Measurements from ENCODE around the gene CCDC167.
A peak's percentile ranks its signal among the peaks of the same experiment; 100 is the strongest.

CCDC167 gene

DNA sequence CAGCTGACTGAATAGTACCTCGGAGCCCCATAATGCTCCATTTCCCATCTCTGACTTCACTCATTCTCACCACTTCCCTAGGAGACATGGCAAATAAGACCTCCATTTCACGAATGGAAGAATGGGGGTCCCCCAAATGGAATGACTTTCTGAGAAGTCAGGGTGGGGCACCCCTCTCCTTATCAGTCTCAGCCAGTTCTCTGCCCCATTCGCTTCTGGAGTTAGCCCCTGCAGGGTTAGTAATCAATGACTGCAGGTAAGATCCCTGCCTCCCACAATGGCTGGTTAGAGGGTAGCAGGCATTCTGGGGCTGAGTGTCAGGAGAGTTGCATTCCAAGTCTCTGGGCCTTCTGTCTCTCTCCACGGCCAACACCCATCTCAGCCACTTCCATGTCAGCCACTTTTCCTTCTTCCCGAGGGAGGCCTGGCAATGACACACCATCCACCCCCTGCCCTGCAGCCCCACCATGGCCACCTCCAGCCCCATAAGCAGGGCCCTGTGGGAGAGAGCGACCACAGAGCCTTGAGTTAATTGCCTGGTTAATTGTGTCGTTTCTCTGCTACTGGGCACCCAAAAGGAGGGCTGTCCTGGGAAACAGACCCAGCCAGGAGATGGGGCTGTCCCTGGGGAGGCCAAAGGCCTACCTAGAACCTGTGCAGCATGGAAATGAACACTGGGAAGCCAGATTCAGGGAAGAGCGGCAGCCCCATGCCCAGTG, 13.4 kb downstream of the CCDC167 start:
- no peak for DNase-seq

DNA sequence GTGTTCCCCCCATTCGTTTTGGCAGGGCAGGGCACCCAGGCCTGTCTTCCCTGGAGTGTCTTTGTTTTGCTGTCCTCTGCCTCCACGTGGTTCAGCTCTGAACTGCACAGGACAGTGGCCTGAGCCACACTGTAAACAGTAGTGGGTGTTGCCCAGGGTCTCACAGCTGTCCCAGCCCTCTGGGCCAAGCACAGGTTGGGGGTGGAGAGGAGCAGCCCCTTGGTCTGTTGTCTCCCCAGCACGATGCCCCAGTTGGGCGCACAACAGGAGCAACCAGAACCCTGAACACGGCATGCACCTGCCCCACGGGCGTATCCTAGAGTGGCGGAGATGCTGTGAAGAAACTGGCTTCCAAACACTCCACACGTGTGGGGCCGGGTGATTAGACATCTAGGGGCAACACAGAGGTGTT, 14.4 kb downstream of the CCDC167 start:
- DNase-seq, result no peak

DNA sequence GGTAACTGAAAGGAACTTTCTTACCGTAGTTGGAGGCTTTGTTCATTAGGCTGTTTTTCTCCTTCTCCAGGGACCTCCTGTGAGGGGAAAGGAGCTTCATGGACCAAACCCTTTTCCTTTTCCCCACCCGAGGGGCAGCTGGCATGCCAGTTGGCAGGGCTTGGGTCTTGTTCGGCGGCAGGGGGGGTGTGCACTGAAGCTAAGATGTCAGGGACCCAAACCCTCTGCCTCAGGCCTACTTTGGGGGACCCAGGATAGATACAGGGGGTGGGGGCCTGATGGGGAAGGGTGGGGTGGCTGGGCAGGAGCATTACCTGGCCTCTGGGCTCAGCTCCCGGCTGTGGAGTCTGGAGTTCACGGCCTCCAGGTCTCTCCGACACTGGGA, 14.9 kb downstream of the CCDC167 start:
- DNase-seq, result no peak

DNA sequence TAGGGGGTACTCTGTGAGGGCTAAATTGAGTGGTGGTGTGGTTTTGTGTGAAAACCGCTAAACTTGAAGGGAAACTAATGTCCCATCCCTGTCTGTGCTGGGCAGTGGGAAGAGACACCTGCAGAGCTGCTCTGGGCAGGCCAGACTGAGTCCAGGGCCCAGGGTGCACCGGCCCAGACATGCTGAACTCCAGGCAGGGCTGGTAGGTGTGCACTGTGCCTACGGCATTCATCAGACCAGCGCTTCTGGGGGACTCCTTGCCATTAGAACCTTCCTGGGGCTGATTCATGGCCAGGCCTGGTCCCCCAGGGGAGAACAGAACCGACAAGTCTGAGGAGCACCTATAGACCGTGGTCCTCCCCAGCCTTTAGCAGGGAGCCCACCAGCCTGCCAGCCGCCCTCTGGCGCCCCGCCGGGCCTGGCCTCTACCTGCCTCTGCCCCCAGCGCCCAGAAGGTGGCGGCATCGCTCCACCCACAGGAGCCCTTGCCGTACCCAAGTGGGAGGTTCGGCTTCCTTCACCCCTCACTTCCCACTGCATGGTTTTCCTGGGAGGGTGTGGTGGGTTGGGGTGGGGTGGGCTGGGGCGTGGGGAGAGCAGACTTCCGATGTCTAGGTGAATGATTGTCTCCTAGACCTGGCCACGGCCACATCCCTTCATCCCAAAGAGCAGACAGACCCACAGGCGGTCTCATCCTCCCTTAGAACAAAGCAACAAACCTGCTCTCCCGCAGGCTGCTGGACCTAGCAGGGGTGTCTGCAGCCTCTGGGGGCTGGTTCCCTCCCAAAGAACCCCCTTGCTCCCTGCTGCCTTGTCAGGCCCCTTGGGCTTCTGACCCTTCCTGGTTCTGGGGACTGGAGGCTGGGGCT, 15.5 kb downstream of the CCDC167 start:
- DNase-seq, result peak; percentile 77

DNA sequence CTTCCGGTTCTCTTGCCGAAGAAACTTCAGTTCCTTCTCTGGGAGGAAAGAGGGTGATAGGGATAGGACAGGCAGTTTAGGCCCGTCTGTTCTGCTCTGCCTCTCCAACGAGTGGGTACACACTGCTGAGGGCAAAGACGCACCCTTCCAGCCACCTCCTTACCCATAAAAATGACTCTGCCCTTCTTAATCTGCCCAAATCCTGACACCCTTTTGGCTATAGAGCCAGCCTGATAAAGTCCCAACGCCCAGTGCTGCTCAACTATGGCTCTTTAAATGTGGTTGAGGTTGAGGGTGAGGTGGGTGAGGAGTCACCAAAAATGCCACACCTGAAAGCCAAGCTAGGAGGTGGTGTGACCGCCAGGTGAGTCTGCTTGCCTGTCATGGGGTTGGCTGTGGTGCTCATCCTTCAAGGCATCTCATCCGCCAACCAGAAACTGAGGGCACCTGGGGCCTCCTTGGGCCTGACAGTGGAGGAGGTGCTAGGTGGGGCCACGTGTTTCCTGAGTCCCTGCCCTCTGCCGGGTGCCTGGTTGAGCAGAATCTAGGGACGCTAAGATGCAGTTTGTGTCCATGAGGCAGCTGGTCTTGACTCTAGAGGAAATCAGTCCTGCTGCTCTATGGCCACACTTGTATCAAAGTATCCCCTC, 16.3 kb downstream of the CCDC167 start:
- DNase-seq, result no peak

DNA sequence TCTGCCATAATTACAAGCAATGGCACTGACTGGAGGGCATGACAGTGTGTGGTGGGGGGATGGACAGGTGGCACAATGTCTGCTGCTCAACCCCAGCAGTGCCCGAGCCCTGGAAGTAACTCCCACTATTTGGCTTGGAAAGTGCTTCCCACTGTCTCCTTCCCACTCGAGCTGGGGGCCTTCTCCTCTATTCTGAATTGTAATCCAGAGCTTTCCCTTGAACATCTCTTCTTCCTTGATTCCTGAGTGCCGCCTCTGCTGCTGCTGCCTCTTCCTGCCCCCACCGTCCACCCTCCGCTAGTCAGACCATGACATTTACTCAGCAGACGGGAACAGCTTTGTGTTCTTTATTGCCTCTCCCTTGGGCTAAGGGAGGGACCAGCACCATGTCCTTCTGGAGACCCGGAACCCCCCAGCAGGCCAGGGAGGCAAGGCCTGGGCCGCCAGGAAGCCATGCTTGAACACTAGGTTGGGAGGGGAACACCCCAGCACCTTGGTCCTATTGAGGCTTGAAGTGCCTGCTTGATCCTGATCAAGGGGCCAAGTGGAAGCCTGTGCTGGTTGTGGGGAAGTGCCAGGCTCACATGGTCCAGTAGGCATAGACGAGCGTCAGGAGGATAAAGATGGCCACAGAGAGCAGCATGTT, 17.0 kb downstream of the CCDC167 start:
- DNase-seq, result no peak

DNA sequence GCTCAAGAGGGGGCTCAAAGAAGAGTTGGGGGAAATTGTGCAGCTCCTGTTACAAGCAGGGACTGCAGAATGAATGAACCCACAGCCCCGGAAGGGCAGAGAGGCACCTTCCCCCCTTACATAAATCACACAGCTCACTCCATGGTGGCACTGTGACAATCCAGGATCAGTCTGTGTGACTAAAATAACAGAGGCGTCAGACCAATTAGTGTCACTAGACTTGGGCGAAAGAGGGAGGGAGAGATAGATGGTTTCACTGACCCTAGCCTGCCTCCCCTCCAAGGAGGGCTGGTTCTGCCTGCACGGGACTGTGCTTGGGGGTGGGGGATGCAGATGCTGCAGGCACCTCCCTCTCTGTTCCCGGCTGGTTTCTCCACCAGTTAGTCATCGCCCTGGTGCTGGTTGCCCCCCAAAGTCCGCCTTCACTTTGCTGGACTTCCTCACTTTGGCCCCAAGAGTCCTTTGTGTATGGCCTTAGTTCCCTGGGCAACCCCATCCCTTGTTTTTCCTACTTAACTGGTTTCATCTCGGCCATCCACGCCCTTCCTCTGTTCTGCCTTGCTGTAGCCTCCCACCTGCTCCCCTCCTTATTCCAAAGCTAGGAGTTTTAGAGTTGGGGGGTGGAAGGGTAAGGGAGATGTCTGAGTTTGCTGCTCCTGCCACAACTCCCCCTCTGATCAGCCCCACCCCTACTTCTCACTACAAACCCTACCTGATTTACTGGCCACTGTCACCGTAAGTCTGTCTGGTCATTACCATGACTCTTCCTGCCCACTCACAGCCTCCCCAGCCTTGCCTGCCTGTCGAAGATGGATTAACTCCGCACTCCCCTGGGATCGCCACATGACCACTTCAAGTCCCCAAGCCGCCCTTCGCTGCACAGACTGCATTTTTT, 17.7 kb downstream of the CCDC167 start:
- DNase-seq, result no peak

DNA sequence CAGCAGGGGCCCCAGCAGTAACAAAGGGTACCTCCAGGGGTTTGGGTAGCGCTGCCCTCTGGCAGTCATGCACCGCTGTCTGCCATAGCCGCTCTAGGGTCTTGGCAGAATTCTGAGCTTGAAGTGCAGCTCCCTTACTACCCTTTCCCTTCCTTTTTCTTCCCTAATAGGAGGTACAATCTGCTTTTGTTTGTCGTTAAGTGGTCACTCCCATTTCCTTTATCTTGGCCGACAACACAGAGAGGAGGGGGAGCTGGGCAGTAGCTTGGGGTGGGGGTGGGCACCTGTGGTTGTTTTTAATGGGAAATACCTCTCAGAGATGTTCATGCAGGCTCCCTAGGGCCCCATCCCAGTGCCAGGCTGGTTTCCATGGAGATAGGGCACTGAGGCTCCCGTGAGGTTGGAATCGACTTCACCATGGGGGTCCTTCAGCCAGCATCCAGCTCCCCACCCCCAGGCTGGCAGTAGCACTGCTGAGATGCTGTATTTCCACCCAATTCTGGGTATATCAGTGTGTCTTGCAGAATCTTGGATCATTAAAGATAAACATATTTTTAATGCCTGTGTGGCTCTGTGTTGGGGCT, 18.6 kb downstream of the CCDC167 start:
- DNase-seq, result no peak

DNA sequence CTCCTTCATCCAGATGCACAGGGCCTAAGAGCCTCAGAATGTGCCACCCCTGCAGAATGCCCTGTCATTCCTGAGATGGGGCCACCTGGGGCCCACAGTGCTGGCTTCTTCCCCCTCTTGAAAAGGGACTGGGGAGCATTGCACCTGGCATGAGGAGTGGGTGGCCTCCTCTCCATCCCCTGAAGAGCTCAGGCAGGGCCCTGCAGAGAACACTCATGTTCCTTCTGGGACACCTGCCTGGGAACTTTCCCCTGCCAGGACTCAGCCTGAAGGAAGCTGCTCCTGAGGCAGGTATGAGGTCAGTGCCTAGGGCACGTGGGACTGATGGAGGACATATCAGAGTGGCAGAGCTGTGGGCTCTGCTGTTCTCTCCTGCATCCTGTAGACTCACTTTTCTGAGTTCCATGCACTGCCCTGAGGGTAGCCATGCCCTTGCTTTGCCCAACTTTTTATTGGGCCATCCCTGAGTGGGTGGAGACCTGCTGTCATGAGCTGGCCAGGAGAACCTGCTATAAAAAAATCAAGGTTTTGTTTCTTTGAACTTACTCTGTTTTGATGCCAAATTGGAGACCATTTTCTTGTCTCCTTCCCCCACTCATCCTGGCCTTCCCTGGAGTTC, 19.5 kb downstream of the CCDC167 start:
- no peak for DNase-seq

DNA sequence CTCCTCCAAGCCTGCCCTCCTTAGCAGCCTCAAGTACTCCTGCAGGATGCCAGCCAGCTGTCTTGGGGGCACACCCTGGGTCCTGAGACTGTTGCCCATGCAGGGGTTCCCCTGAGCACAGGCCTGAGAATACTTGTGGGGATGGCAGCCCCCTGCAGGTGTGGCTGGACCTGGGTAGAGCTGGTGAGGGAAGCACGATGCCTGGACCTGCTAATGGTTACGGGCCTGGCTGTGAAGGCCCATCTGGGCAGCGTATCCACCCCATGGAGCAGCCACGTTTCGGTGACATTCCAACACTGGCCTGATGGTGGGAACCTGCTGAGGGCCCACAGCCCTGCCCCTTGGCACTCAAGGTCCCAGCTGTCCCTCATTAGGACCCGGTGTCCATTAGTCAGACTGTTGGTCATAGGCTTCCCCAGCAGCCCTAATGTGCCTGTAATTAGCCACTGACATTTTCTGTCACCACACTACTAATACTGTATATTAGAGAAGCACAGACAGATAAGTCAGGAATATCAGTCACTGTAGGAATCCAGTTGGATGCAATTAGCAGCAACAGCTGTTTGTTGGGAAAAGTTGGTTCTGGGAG, 20.3 kb downstream of the CCDC167 start:
- DNase-seq, result no peak

DNA sequence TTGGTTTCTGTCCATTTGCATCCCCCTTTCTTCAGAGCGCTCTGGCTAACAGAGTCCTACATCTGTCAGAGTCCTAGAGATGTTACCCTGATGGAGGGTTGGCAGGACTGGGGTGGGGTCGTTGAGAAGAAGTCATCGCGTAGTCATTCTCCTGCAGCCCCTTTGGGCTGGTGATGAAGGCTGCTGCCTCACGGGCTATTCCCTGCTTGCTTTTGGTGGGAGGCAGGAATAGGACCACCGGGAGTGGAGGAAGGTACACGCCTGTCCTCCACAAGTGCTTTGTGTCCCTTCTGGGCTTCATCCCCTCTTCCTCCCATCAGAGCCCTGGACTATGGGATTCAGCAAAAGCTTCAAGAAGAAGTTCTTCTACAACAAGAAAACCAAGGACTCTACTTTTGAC, 20.9 kb downstream of the CCDC167 start:
- no peak for DNase-seq

DNA sequence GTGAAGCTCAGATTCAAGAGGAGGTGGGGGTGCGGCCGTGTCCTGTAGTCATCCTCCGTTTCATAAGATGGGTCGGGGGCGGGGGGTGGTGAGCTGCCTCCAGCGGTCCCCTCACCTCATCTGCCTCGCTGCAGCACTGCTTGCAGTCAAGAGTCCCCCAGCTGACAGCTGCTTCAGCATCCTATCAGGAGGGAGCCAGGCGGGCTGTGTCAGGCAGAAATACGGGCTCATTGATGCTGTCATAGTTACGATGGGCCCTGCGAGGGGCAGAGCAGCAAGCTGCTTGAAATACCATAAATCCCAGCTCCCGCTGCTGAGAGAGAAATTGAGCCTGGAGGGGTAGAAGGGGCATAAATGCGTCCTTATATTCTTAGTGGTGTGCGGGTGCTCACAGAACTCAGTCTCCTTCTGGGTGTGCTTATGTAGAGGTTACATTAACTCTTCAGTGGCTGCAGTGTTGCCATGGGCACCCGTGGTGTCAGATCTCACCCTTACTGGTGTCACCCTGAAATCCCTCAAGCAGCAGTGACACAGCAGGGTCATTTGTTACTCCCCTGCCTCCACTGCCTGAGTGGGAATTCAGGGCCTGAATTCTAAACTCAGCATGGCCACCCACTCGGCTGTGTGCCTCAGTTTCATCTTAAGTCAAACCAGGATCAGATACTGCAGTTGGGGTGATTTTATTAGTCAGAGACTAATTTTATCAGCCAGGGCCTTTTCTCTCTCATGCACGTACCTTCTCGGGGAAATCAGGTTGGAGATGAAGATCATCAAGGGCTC, 21.8 kb downstream of the CCDC167 start:
- DNase-seq, result no peak

DNA sequence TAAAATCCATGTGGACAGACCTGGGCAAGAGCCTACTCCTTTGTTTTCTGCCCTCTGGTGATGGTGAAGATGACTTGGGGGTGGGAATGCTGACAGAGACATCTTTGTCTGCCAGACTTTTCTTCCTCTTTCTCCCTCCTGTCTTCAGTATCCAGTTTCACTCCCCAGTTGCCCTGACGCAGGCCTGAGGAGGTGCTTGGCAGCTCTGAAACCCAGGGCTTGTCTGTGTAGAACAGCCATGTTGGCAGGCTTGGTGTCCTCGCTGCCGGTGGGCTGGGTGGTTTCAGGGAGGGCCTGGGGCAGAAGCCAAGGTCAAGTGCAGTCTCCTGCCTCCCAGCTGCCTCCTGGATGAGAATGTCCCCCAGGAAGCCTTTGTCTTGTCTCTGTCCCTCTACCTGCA, 22.5 kb downstream of the CCDC167 start:
- DNase-seq, result no peak

DNA sequence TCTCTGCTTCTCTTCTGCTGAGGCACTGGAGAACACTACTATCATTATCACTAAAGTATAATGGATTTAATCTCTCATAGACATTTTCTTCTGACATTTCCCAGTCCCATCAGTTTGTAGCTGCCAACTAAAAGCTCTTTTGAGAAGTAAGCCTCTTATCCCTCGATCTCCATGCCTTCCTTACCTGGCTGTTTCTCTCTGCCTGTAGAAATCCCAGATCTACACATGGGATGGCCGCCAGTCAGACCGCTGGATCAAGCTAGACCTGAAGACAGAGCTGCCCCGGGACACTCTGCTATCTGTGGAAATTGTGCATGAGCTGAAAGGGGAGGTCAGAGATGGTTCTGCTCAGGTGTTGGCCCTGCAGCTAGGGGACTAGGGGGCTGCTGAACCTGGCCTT, 25.4 kb downstream of the CCDC167 start:
- no peak for DNase-seq

DNA sequence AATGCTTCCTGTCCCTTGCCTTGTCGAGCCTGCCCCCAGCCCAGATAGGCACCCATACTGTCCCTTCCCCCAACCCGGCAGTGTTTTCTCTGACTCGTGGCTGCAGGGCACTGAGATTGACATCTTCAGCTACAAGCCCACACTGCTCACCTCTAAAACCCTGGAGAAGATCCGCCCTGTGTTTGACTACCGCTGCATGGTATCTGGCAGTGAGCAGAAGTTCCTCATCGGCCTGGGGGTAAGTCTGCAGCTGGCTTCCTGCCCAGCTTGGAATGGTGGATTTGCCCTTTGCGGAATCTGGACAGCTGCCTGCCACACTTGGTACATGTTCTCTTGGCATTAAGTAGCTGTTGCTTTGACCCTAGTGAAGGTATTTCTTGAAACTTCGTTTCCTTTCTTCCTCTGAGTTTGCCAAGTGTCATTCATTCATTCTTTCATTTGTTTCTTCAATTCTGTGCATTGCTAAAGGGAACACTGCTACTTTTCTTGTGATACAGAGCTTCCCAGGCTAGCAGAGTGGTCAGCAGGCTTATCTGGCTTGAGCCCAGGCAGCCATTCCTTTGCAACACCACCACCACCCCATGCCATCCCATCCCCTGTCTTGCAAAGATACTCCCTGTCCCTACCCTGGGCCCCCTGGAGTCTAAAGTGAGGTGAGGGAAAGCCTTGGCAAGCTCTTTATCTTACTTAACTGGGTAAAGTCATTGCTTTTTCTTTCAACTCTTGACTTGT, 26.2 kb downstream of the CCDC167 start:
- no peak for DNase-seq

DNA sequence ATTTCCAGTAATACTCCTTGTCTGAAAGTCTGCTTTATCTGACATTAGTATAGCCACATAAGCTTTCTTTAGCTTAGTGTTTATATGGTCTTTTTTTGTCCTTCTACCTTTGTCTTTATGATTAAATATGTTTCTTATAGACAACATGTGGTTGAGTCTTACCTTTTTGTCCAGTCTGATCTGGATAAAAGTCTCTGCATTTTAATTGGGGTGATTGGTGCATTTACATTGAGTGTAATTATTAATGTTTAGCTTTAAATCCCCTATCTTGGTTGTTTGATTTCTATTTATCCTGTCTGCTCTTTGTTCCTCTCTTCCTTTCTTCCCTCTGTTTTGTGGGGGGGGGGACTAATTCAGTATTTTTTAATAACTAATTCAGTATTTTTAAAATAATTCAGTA, 32.0 kb downstream of the CCDC167 start:
- DNase-seq, result no peak

DNA sequence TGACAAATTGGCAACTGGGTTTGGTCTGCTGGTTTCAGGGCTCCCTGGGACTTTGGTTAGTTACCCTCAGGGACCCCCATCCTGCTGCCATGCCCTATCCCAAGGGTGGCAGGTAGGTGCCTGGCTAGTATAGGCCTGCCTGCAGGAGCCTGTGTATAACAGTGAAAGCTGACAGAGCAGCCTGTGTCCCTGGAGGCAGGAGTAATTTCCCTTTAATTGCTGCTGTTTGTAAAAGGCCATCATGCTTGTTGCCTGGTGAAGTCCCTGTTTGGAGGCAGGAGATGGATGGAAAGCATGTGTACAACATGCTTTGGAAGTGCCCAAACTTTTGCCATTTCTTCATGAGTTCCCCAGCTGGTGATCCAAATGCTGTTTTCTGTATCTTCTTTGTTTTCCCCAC, 36.6 kb downstream of the CCDC167 start:
- DNase-seq, result no peak

DNA sequence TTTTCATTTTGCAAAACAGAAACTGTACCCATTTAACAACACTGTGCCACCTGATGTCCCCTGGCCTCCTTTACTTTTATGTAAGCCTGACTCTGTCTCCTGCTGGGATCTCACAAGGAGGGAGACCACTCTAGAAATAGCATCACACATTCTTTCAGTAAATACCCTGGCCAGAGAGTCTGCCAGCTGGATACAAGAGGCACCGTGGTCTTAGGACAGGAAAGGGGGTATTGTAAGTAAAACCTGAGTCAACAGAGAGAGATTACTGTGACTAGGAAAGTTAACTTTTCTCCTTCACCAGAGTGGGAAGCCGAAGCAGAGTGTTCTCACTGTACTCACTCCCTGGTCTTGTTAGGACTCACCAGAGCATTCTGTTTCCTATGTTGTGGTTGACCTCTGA, 38.9 kb downstream of the CCDC167 start:
- DNase-seq, result no peak

DNA sequence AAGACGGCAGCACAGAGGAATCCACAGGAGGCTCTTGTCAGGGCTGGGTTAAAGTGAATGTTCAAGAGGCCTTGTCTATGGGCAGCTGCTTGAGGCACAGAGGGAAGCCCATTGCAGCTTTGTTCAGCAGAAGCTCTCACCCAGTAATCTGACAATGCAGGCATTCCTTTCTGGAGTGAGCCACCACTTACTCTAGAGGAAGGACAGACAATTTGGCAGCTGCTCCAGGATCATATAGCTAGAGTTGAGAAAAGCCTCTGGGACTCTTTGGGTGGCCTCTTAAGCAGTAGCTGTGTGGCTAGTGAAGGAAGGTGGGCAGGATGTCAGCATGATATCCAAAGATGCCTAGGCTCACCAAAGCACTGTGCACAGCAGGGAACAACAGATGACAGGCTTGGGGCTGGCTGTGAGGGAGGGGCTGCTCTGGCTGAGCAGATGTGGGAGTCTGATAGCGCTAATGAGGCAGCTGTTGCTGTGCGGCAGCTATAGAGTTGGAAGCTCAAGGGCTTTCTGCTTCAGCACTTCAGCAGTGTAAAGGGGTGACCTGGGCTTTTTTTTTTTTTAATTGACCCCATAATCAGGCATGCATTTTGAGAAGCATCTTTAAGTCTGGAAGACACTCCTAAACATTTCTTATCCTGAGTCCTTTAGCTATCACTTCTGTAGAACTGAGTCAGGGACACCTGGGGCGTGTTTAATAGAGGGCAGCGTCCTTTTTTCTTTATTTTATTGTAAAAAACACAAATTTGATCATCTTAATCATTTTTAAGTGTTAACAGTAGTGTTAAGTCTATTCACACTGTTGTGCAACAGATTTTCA, 39.5 kb downstream of the CCDC167 start:
- DNase-seq, result no peak

Data from stimulated activated CD4-positive, alpha-beta T cell treated with anti-CD3 and anti-CD28 coated beads, Interleukin-12 subunit alpha, Interleukin-12 subunit beta, amount 100 ng/mL, for 4 hours (primary cell).